Osteocyte (in vitro differentiated cells): Measurements from ENCODE around the gene IMMT. TPM values are rescaled to one million over a fixed set of nuclear protein-coding genes. Genes with fewer than 3 reads are reported as not detected.

Experiments
- DNase-seq: peaks from one replicate; pipeline ENCODE4 v3.0.0; 2021; ENCODE audit warnings: mixed read lengths; ENCODE audit not compliant: unreplicated experiment; ENCODE audit errors: extremely low spot score
- H3K27ac Mint-ChIP-seq: one replicate; pipeline ENCODE4 v1.8.0; 2021; ENCODE audit warnings: mild to moderate bottlenecking, mixed read lengths; ENCODE audit not compliant: unreplicated experiment
- H3K27me3 Mint-ChIP-seq: one replicate; pipeline ENCODE4 v1.8.0; 2021; ENCODE audit warnings: mixed read lengths; ENCODE audit not compliant: unreplicated experiment
- H3K36me3 Mint-ChIP-seq: one replicate; pipeline ENCODE4 v1.8.0; 2021; ENCODE audit warnings: mixed read lengths; ENCODE audit not compliant: unreplicated experiment
- H3K4me1 Mint-ChIP-seq: one replicate; pipeline ENCODE4 v1.8.0; 2021; ENCODE audit warnings: mixed read lengths; ENCODE audit not compliant: unreplicated experiment
- H3K4me3 Mint-ChIP-seq: one replicate; pipeline ENCODE4 v1.8.0; 2021; ENCODE audit warnings: mild to moderate bottlenecking, moderate library complexity, mixed read lengths; ENCODE audit not compliant: unreplicated experiment
- H3K9me3 Mint-ChIP-seq: one replicate; pipeline ENCODE4 v1.8.0; 2021; ENCODE audit warnings: mixed read lengths; ENCODE audit not compliant: unreplicated experiment
- total RNA-seq: library from RNA; stranded (reverse); gene quantifications from 2 replicates; pipeline ENCODE4 v1.2.1, GENCODE V29; 2021
- TF ChIP-seq, protein P1 (sequence below): fragments of 200-600 bp; sonication (generic); IDR thresholded peaks from 2 replicates; pipeline ENCODE4 v1.5.0; 2021; ENCODE audit warnings: antibody characterized with exemption, mild to moderate bottlenecking, moderate library complexity

The IMMT gene
- total RNA-seq, 1 donor from 2014 or later: 79.9 TPM

DNA sequence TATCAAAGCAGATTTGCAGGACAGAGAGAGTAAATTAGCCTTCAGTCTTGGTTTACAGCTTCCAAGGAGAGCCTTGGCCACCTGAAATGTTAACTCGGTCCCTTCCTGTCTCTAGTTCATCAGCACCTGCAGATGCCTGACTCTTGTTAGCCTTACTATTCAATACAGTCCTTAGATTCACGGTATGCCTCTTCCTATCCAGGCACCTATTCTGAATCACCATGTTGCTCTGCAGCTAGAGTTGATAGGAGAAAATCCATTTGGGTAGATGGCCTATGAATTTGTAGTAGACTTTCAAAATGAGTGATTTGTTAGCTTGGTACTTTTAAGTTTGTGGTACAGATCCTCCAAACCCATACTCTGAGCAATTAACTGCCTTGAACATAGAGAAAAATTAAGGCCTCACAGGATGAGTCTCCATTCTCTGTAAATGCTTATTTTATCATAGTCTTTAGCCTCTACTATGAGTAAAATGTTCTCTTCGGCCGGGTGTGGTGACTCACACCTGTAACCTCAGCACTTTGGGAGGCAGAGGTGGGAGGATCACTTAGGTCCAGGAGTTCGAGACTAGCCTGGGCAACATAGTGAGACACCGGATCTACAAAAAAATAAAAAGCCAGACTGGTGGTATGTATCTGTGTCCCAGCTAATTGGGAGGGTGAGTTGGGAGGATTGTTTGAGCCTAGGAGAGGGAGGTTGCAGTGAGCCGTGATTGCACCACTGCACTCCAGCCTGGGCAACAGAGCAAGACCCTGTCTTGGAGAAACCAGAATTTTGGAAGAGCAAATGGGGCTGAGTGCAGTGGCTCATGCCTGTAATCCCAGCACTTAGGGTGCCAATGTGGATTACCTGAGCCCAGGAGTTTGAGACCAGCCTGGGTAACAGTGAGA, 56.3 kb downstream of the IMMT start:
- no peaks in the 10 kb centered on the region for H3K4me1 Mint-ChIP-seq
- H3K36me3 Mint-ChIP-seq: peaks cover 63% of the 10 kb centered on the region

DNA sequence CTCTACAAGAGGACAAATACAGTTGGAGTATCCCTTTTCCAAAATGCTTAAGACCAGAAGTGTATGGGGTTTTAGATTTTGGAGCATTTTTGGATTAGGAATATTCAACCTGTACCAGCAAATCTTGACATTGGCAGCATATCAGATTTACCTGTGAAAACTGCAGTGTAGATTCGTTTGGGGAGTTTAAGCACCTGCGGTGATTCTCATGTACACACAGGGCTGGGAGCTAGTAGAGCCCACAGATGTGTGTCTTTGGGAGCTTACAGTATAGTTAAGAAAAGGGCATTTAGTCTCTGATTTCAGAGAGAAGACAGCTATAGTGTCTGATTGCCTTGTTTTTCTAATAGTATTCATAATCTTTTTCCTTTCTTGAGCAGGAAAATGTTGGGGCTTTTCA, 59.1 kb downstream of the IMMT start:
- no peak for DNase-seq
- H3K4me3 Mint-ChIP-seq: no peak overlapping the region
- H3K9me3 Mint-ChIP-seq: no peaks in the 10 kb centered on the region
- H3K27ac Mint-ChIP-seq: no peak overlapping the region
- peaks cover 69% of the 10 kb centered on the region for H3K36me3 Mint-ChIP-seq
- TF ChIP-seq, protein P1, sequence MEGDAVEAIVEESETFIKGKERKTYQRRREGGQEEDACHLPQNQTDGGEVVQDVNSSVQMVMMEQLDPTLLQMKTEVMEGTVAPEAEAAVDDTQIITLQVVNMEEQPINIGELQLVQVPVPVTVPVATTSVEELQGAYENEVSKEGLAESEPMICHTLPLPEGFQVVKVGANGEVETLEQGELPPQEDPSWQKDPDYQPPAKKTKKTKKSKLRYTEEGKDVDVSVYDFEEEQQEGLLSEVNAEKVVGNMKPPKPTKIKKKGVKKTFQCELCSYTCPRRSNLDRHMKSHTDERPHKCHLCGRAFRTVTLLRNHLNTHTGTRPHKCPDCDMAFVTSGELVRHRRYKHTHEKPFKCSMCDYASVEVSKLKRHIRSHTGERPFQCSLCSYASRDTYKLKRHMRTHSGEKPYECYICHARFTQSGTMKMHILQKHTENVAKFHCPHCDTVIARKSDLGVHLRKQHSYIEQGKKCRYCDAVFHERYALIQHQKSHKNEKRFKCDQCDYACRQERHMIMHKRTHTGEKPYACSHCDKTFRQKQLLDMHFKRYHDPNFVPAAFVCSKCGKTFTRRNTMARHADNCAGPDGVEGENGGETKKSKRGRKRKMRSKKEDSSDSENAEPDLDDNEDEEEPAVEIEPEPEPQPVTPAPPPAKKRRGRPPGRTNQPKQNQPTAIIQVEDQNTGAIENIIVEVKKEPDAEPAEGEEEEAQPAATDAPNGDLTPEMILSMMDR: no peak
- no peaks in the 10 kb centered on the region for H3K27me3 Mint-ChIP-seq
- no peaks in the 10 kb centered on the region for H3K4me1 Mint-ChIP-seq

More for the DNA sequence above, 56.3 kb downstream of the IMMT start:
- Mint-ChIP-seq H3K27ac (no peak overlapping the region), H3K27me3 (no peaks in the 10 kb centered on the region), H3K4me3 (no peak overlapping the region), H3K9me3 (no peaks in the 10 kb centered on the region)
- TF ChIP-seq, protein P1: no peak
- DNase-seq: no peak

DNA sequence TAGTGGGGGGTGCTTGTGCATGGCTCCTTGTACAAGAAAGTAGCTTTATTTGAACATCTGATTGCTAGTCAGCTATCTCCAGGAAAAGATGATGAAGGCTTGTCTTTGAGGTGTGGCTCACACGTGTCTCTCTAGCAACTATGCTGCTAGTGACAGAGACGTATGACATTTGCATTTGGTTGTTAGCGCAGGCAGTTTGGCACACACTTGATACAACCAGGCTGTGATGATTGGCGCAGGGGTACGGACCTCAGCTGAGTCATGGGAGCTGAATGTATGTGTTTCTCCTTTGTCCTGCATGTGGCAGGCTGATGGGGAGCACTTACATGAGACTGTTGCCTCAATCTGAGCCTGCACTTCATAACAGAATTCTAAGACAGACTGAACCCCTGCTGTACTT, 59.6 kb downstream of the IMMT start:
- H3K27me3 Mint-ChIP-seq: no peaks in the 10 kb centered on the region
- no peak overlapping the region for H3K4me3 Mint-ChIP-seq
- H3K4me1 Mint-ChIP-seq: no peaks in the 10 kb centered on the region
- peaks cover 73% of the 10 kb centered on the region for H3K36me3 Mint-ChIP-seq
- H3K27ac Mint-ChIP-seq: no peak overlapping the region
- TF ChIP-seq, protein P1: no peak
- H3K9me3 Mint-ChIP-seq: no peaks in the 10 kb centered on the region
- no peak for DNase-seq

DNA sequence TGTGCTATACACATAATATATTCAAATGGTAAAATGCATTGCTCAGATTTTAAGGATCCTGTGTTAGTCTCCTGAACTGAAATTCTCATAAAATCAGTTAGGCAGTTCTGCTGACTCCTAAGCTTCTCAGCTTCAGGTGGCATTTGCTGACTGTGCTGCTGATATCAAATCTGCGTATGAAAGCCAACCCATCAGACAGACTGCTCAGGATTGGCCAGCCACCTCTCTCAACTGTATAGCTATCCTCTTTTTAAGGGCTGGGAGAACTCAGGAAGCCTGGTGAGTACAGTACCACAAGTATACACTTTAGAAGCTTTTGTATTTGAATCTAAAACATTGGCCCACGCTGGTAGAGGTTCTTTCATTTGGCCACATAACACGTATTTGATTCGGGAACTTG, 60.6 kb downstream of the IMMT start:
- Mint-ChIP-seq H3K4me1 (no peaks in the 10 kb centered on the region), H3K9me3 (no peaks in the 10 kb centered on the region), H3K4me3 (no peak overlapping the region), H3K27me3 (no peaks in the 10 kb centered on the region), H3K27ac (no peak overlapping the region), H3K36me3 (peaks cover 76% of the 10 kb centered on the region)
- TF ChIP-seq, protein P1: no peak
- no peak for DNase-seq

DNA sequence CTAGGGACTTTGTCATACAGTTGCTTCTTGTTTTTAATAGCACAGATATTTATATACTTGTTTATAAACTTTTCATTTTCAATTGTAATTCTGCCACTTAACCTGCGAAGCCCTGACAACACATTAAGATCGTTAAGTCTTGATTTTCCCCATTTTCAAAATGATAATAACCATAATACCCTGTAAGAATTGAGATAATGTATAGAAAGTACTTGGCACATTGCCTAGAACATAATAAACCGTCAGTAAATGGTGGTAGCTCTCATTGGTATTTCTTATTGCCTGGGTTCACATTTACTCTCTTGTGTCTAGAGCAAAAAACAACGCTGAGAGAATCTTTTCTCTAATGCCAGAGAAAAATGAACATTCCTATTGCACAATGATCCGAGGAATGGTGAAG, 70.6 kb downstream of the IMMT start:
- no peak overlapping the region for H3K27ac Mint-ChIP-seq
- H3K4me3 Mint-ChIP-seq: no peak overlapping the region
- H3K36me3 Mint-ChIP-seq: peaks cover 66% of the 10 kb centered on the region
- H3K27me3 Mint-ChIP-seq: no peaks in the 10 kb centered on the region
- no peaks in the 10 kb centered on the region for H3K4me1 Mint-ChIP-seq
- H3K9me3 Mint-ChIP-seq: no peaks in the 10 kb centered on the region
- no peak for DNase-seq
- TF ChIP-seq, protein P1: no peak
